HG03108 (cell line): ENCODE data around the gene USP43.

ENCODE experiments used
- ATAC-seq: cut with Tn5 transposase; IDR thresholded peaks from one replicate; pipeline ENCODE4 v1.9.1; 2021; ENCODE audit warnings: moderate library complexity; ENCODE audit not compliant: unreplicated experiment

Gene USP43

DNA sequence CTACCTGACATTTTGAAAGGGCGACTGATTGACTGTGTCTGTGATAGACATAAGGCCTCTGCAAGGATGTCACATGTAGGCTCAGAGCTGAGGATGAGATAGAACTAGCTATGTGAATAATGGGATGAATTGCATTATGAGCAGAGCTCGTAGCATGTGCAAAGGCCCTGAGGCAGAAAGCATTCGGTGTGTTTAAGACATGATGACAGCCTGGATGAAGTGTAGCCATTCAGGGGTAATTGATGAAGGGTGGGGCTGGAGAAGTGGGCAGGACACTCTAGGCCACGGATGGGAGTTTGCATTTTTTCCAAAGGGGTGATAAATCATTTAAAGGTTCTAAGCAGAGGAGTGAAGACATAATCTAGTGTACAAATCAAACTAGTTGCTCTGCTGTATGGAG is 62.6 kb downstream of the USP43 start:
- ATAC-seq = no peak

DNA sequence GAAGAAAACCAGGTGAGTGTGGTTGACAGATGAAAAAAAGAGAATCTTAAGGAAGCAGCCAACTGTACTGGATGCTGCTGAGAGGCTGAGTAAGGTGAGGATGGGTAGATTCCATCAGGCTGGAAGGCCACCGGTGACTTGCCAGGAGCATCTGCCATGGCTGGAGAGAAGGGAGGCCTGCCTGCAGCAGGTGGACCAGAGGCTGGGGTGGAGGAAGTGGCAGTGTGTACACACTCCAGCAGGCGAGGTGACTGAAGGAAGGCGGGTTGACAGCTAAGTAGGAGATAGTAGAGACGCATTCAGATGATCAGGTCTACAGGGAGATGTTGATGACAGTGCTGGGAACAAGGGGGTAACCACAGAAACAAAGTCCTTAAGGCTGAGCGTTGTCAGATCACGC is 69.5 kb downstream of the USP43 start:
- no peak for ATAC-seq

DNA sequence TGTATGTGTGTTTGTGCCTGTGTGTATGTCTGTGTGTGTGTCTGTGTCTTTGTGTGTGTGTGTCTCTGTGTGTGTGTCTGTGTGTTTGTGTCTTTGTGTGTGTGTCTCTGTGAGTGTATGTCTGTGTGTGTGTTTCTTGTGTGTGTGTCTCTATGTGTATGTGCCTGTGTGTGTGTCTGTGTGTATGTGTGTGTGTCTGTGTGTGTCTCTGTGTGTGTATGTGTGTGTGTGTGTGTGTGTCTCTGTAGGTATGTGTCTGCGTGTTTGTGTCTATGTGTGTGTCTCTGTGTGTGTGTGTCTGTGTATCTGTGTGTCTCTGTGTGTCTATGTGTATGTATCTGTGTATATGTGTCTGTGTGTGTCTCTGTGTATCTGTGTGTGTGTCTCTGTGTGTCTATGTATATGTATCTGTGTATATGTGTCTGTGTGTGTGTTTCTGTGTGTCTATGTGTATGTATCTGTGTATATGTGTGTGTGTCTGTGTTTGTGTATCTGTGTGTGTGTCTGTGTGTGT is 70.2 kb downstream of the USP43 start:
- no peak for ATAC-seq

DNA sequence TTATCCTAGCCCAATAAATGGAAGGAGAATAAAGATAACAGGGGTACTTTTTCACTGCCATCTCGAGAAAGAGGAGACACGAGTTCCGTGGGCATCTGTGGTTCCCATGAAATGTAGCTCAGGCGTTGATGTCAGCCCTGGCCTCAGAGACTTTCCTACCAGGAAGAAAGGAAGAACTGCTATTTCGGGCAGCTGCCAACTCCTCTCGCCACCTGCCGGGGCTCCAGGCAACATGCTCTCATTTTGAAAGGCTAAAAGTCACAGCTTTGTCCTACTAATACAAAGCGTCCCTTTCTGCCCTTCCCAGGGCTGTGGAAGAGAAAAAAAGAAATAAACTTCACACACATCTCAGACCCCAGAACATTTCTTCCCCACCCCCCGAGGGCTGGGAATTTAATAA is 80.3 kb downstream of the USP43 start:
- ATAC-seq = no peak

GRCh38 chr17:9726291-9726690 is 81.0 kb downstream of the USP43 start:
- no peak for ATAC-seq

DNA sequence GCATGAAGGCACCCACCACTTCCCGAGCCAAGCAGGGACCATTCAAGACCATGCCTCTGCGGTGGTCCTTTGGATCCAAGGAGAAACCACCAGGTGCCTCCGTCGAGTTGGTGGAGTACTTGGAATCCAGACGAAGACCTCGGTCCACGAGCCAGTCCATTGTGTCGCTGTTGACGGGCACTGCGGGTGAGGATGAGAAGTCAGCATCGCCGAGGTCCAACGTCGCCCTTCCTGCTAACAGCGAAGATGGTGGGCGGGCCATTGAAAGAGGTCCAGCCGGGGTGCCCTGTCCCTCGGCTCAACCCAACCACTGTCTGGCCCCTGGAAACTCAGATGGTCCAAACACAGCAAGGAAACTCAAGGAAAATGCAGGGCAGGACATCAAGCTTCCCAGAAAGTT is 82.7 kb downstream of the USP43 start:
- ATAC-seq = no peak

GRCh38 chr17:9728564-9728963 is 83.2 kb downstream of the USP43 start:
- no peak for ATAC-seq

GRCh38 chr17:9729034-9729650 is 83.8 kb downstream of the USP43 start:
- no peak for ATAC-seq

DNA sequence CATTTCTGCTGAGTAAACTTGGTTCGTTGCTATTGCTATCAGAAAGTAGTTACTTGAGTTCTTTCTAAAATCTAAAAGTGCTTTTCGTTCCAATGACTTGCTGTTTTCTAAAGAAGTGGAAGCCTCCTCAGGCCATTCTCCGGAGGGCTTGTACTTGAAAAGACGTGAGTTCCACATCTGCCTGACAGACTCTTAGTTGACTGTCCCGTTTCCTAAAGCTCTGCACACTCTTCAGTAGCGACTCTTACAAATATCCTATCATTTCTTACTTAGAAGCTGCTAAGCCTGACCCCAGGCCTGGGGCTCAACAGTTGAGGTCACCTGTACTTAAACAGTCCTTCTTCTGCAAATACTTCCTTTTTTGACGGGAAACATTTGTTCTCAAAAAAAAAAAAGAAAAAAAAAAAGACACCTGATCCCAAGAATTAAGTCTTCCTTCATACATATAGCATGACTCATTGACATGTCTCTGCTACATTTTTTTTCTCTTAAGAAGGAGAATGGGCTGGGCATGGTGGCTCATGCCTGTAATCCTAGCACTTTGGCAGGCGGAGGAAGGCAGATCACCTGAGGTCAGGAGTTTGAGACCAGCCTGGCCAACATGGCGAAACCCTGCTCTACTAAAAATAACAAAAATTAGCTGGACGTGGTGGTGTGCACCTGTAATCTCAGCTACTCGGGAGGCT is 84.6 kb downstream of the USP43 start:
- no peak for ATAC-seq

DNA sequence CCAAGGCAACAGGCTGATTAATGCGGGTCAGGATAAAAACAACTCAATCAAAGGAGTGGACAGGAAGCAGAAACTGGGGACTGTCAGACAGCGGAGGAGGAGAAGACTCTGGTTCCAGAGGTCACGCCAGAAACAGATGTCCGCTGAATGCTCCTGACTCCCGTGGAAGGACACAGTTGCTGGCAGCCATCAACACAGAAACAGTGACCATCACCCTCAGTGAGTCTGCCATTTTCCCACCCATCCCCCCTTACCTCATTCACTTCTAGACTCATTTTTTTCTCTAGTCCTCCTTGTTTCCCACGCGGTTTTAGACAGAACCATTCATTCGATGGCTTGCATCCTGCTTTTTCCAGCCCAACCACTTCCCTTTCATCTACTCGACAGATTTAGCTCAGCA is 105.2 kb downstream of the USP43 start:
- ATAC-seq = no peak

DNA sequence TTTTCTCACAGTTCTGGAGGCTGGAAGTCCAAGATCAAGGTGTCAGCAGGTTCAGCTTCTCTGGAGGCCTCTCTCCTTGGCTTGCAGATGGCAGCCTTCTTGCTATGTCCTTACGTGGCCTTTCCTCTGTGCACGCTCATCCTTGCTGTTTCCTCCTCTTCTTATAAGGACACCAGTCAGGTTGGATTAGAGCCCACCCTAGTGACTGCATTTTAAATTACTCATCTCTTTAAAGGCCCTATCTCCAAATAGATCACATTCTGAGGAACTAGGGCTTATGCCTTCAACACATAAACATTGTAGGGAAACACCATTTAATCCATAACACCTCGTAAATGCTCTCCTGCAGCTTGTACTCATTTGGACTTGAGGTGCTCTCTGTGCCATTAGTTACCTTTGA is 109.8 kb downstream of the USP43 start:
- no peak for ATAC-seq

DNA sequence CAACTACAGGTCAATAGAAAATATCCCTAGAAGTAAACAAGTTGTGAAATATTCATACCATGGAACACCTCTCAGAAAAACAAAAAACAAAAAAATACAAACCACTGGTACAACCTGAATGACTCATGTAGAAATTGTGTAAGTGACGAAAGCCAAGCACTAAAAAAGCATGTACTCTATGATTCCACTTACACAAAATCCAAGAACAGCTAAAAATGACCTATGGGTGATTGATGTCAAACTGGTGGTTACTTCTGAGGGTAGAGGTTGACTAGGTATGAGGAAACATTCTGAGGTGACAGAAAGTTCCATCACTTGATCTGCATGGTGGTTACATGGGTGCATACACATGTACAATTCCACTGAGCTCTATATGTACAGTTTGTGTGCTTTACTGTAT is 114.9 kb downstream of the USP43 start:
- ATAC-seq = no peak

- ATAC-seq = no peak
Observed at GRCh38 chr17:9763643-9764042, 118.3 kb downstream of the USP43 start.

DNA sequence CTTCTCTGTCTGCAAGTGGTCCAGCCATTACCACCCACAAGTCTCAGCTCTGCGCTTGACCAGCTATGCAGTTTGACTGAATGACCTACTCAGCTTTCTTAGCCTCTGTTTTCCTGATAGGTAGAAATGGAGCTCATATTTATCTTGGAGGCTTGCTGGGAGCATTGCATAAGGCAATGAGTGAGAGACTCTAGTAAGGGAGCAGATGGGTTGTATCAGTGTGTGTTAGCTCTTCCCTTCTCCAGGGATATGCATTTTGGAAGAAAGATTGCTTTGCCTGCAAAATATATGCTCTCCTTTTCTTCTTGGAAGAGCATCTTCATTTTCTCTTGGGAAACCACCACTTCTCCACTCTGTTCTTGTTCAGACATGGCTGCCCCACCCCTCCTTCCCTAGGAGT is 120.0 kb downstream of the USP43 start:
- no peak for ATAC-seq

DNA sequence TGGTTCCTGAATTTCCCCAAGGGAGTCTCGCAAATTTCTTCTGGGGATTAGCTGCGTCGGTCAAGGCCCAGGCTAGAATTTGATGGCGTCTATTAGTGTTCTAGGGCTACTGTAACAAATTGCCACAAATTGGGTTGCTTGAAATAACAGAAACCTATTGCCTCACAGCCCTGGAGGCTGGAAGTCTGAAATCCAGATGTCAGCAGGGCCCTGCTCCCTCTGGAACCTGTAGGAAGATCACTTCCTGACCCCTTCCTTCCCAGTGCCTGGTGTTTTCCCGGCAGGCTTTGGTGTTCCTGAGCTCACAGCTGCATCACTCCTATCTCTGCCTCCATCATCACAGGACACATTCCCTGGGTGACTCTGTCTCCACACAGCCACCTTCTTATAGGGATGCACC is 121.7 kb downstream of the USP43 start:
- ATAC-seq = no peak

DNA sequence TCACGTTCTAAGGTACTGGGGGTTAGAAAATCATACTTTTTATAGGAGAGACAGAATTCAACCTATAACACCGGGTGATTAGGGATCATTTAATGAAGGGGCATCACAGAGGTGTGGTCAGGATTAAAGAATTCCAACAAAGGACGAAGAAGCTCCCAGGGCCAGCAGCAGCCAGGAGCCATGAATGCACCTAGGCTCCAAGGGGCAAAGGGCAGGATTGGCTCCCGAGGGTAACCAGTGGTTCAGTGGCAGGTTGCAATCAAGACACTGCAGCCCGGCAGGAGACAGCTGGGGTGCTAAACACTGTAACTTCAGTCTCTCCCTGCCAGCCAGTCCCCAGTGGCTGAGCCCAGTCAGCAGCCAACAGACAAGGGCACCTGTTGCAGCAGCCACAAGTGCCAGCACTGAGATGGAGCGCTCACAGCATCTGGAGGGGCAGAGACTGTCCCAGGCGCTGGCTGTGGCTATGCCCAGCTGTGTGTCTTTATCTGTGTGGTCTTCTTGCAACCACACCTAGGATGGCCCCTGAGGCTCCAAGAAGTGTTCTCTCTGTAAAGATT is 122.2 kb downstream of the USP43 start:
- ATAC-seq = no peak

GRCh38 chr17:9768381-9768934 is 123.1 kb downstream of the USP43 start:
- ATAC-seq = no peak

GRCh38 chr17:9769036-9769695 is 123.8 kb downstream of the USP43 start:
- no peak for ATAC-seq

DNA sequence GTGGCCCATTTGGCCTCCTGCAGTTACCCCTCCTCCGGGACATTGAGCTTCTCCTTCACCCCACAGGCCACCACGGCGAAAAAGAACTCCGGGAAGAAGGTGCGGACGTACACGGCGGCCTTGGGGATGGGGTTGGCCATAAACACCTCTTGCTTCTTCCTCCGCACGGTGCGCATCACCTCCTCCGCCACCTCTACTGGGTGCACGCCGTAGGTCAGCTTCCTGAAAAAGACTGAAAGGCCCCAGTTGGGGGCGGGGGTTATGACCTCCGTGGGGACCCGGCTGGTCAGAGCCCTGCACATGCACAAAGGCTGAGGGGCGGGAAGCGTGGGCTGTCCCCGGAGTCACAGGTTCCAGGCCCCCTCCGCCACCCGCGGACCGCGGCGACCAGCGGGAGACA is 126.1 kb downstream of the USP43 start:
- no peak for ATAC-seq

DNA sequence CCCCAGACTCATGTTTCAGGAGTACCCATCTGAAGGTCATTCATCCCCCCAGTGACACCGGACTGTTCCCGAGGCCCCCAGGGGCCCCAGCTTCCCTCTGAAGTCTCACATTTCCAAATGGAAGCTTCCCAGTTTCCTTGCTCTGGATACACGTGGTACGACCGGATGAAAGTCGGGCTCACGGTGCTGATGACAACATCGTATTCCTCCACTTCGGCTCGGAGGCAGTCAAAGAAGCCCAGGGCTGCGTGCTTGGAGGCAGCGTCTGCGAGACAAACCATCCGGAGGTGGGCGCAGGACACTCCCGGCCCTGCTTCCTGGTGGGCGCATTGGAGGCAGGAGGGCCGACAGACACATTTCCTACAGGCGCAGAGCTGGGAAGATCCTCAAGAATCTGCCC is 127.3 kb downstream of the USP43 start:
- no peak for ATAC-seq

- ATAC-seq = no peak
Observed at GRCh38 chr17:9776911-9777310, 131.6 kb downstream of the USP43 start.
